PFSK-1 (cell line): ENCODE measurements around the gene YPEL1.

Experiments used
- POLR2AphosphoS5 ChIP-seq: IDR thresholded peaks from 2 replicates; pipeline ENCODE4 v1.6.1; 2012; ENCODE audit warnings: low read depth, mild to moderate bottlenecking, control low read depth, low read length, moderate library complexity
- TF ChIP-seq, protein P1 (sequence below), 2 experiments: IDR thresholded peaks; 2 replicates each; pipeline versions ENCODE4 v1.6.1 to v1.8.0; 2011 to 2012; ENCODE audit warnings: low read depth in 2 of 2, low read length in 2 of 2, control low read depth in 1 of 2, inconsistent platforms in 1 of 2, mild to moderate bottlenecking in 1 of 2, moderate library complexity in 1 of 2; ENCODE audit not compliant: insufficient read depth in 1 of 2

DNA sequence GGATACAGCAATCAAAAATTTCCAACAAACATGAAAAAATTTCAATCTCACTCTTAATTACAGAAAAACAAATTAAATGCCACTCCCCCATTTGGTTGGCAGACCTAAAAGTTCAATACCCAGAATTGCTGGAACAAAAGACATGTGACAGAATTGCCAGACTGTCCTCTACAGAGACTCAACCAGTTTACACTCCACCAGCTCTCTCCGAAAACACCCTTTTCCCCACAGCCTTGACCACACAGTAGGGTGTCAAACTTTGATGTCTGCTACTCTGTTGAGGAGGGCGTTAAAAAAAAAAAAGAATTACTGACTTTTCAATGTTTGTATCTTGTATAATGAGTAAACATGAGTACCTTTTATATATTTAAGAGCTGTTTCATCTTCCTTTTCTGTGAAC lies 44.7 kb upstream of the YPEL1 start:
- TF ChIP-seq, protein P1, sequence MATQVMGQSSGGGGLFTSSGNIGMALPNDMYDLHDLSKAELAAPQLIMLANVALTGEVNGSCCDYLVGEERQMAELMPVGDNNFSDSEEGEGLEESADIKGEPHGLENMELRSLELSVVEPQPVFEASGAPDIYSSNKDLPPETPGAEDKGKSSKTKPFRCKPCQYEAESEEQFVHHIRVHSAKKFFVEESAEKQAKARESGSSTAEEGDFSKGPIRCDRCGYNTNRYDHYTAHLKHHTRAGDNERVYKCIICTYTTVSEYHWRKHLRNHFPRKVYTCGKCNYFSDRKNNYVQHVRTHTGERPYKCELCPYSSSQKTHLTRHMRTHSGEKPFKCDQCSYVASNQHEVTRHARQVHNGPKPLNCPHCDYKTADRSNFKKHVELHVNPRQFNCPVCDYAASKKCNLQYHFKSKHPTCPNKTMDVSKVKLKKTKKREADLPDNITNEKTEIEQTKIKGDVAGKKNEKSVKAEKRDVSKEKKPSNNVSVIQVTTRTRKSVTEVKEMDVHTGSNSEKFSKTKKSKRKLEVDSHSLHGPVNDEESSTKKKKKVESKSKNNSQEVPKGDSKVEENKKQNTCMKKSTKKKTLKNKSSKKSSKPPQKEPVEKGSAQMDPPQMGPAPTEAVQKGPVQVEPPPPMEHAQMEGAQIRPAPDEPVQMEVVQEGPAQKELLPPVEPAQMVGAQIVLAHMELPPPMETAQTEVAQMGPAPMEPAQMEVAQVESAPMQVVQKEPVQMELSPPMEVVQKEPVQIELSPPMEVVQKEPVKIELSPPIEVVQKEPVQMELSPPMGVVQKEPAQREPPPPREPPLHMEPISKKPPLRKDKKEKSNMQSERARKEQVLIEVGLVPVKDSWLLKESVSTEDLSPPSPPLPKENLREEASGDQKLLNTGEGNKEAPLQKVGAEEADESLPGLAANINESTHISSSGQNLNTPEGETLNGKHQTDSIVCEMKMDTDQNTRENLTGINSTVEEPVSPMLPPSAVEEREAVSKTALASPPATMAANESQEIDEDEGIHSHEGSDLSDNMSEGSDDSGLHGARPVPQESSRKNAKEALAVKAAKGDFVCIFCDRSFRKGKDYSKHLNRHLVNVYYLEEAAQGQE (IDR thresholded peaks at IDR 0.05; ENCODE audit: insufficient read depth in 1 of 2, low read depth in 2 of 2, low read length in 2 of 2): no peak
- TF ChIP-seq POLR2AphosphoS5: no peak
